ENCODE measurements around the gene REP15.

REP15 gene

GRCh38 chr12:27665704-27666103 lies 30.5 kb upstream of the REP15 start:
- no peak for TF ChIP-seq CTCF (IDR thresholded peaks at IDR 0.05; ENCODE audit: control insufficient read depth, extremely low read depth, insufficient read depth)
- H3K4me3 ChIP-seq (ENCODE audit: low read depth, low read length), result no peak overlapping the region
- DNase-seq (ENCODE audit: low read depth), result no peak

GRCh38 chr12:27666510-27666909 lies 29.7 kb upstream of the REP15 start:
- no peak for TF ChIP-seq CTCF (IDR thresholded peaks at IDR 0.05; ENCODE audit: control insufficient read depth, extremely low read depth, insufficient read depth)
- no peak overlapping the region for H3K4me3 ChIP-seq (ENCODE audit: low read depth, low read length)
- DNase-seq (ENCODE audit: low read depth), result no peak

GRCh38 chr12:27667540-27667939 lies 28.7 kb upstream of the REP15 start:
- H3K4me3 ChIP-seq (ENCODE audit: low read depth, low read length), result no peak overlapping the region
- no peak for TF ChIP-seq CTCF (IDR thresholded peaks at IDR 0.05; ENCODE audit: control insufficient read depth, extremely low read depth, insufficient read depth)
- no peak for DNase-seq (ENCODE audit: low read depth)

- TF ChIP-seq CTCF (IDR thresholded peaks at IDR 0.05; ENCODE audit: control insufficient read depth, extremely low read depth, insufficient read depth), result no peak
- H3K4me3 ChIP-seq (ENCODE audit: low read depth, low read length), result no peak overlapping the region
- DNase-seq (ENCODE audit: low read depth), result no peak
These were observed 24.2 kb upstream of the REP15 start for GRCh38 chr12:27672051-27672450.

- TF ChIP-seq CTCF (IDR thresholded peaks at IDR 0.05; ENCODE audit: control insufficient read depth, extremely low read depth, insufficient read depth), result no peak
- no peak for DNase-seq (ENCODE audit: low read depth)
- H3K4me3 ChIP-seq (ENCODE audit: low read depth, low read length), result no peak overlapping the region
These were observed 23.6 kb upstream of the REP15 start for GRCh38 chr12:27672643-27673042.

GRCh38 chr12:27673101-27673718 lies 23.0 kb upstream of the REP15 start:
- no peak for TF ChIP-seq CTCF (IDR thresholded peaks at IDR 0.05; ENCODE audit: control insufficient read depth, extremely low read depth, insufficient read depth)
- no peak overlapping the region for H3K4me3 ChIP-seq (ENCODE audit: low read depth, low read length)
- no peak for DNase-seq (ENCODE audit: low read depth)

GRCh38 chr12:27674989-27675388 lies 21.3 kb upstream of the REP15 start:
- TF ChIP-seq CTCF (IDR thresholded peaks at IDR 0.05; ENCODE audit: control insufficient read depth, extremely low read depth, insufficient read depth), result no peak
- no peak for DNase-seq (ENCODE audit: low read depth)
- H3K4me3 ChIP-seq (ENCODE audit: low read depth, low read length), result no peak overlapping the region

Measured in LNCaP clone FGC (cell line).